DOHH2 (cell line): ENCODE measurements around the gene SPARC.

Experiments
- CTCF ChIP-seq: fragments of 200-600 bp; sonication (generic); IDR thresholded peaks from one replicate; pipeline ENCODE4 v1.5.1; 2014; ENCODE audit warnings: antibody characterized with exemption, mild to moderate bottlenecking, low read depth, low read length; ENCODE audit not compliant: poor library complexity, severe bottlenecking
- EZH2phosphoT487 ChIP-seq: fragments of 200-600 bp; sonication (generic); IDR thresholded peaks from 2 replicates; pipeline ENCODE4 v1.6.1; 2017; ENCODE audit warnings: borderline replicate concordance, mild to moderate bottlenecking, antibody characterized with exemption, low read length, moderate library complexity, mixed read lengths

- TF ChIP-seq CTCF (no peak), EZH2phosphoT487 (no peak)
Observed at GRCh38 chr5:151631941-151632340, 54.8 kb downstream of the SPARC start.
